Vagina (tissue), 2 donors: ENCODE measurements around the gene SCN2A.

Source experiments
- POLR2A ChIP-seq, 2 donors: fragments of 450-650 bp; IDR thresholded peaks; one replicate each; pipeline ENCODE4 v1.6.1; 2017; ENCODE audit warnings: antibody characterized with exemption in 2 of 2, mild to moderate bottlenecking in 2 of 2, moderate library complexity in 2 of 2
- POLR2AphosphoS5 ChIP-seq, 2 donors: sonication (generic); formaldehyde crosslinking; IDR thresholded peaks; one replicate each; pipeline ENCODE4 v1.9.0; 2017; ENCODE audit warnings: antibody characterized with exemption in 2 of 2, mild to moderate bottlenecking in 2 of 2, low read depth in 1 of 2; ENCODE audit not compliant: insufficient read depth in 1 of 2
- TF ChIP-seq, protein P1 (sequence below), 3 experiments: fragments of 450-650 bp in 2 of 3; fragments of 200-600 bp in 1 of 3; sonication (generic) in 1 of 3; IDR thresholded peaks; one replicate each; pipeline ENCODE4 v1.5.1; 2017 to 2019; ENCODE audit warnings: antibody characterized with exemption in 3 of 3, mild to moderate bottlenecking in 2 of 3, moderate library complexity in 2 of 3

DNA sequence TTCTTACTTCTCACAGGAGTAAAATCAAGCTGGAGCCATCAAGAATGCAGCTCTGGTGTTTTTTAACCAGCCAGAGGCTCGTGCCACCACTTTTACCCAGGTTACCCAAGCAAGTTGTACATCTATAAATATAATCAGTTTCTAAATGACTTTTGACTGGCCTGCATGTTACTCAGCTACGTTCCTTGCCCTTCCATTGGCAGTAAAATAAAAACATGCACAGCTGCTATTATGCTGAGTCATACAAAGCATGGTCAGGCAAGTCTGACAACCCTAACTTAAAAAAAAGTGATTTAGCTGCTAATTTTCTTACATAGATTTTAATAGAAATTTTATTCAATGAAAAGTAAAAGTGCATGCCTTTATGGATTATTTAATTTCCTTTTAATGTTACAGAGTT lies 118.5 kb downstream of the SCN2A start:
- TF ChIP-seq, protein P1, sequence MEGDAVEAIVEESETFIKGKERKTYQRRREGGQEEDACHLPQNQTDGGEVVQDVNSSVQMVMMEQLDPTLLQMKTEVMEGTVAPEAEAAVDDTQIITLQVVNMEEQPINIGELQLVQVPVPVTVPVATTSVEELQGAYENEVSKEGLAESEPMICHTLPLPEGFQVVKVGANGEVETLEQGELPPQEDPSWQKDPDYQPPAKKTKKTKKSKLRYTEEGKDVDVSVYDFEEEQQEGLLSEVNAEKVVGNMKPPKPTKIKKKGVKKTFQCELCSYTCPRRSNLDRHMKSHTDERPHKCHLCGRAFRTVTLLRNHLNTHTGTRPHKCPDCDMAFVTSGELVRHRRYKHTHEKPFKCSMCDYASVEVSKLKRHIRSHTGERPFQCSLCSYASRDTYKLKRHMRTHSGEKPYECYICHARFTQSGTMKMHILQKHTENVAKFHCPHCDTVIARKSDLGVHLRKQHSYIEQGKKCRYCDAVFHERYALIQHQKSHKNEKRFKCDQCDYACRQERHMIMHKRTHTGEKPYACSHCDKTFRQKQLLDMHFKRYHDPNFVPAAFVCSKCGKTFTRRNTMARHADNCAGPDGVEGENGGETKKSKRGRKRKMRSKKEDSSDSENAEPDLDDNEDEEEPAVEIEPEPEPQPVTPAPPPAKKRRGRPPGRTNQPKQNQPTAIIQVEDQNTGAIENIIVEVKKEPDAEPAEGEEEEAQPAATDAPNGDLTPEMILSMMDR (IDR thresholded peaks at IDR 0.05), result no peak
- TF ChIP-seq POLR2A (IDR thresholded peaks at IDR 0.05), result no peak
- peak in 1 of 2 donors; percentile 49 for TF ChIP-seq POLR2AphosphoS5 (IDR thresholded peaks at IDR 0.05; ENCODE audit: insufficient read depth in 1 of 2, low read depth in 1 of 2)
